ENCODE measurements around the gene C4A.
A peak's percentile ranks its signal among the peaks of the same experiment; 100 is the strongest.

The C4A gene

GRCh38 chr6:31958412-31958740 is 23.5 kb upstream of the C4A start:
- no peak for DNase-seq (ENCODE audit: low read depth, low spot score)
- H3K4me3 ChIP-seq (ENCODE audit: low read length): peak overlapping the region; percentile 99

GRCh38 chr6:31958741-31959739 is 22.8 kb upstream of the C4A start, which contains the start of the genes NELFE and SKIC2:
Gene NELFE (minus strand): TSS chr6:31958971. CDS start chr6:31958446, 525 bp downstream.
Gene SKIC2 (plus strand): TSS chr6:31959175. CDS start chr6:31959193, 18 bp downstream.
- peak; percentile 96 for DNase-seq (ENCODE audit: low read depth, low spot score)

GRCh38 chr6:31961616-31962015 is 20.2 kb upstream of the C4A start:
- DNase-seq (ENCODE audit: low read depth, low spot score): no peak
- H3K4me3 ChIP-seq (ENCODE audit: low read length): no peak overlapping the region

More at GRCh38 chr6:31958741-31959739, 22.8 kb upstream of the C4A start, which contains the start of the genes NELFE and SKIC2:
- peak within 1 kb of the TSS; percentile 99 for H3K4me3 ChIP-seq (ENCODE audit: low read length)

GRCh38 chr6:31963921-31964320 is 17.9 kb upstream of the C4A start:
- H3K4me3 ChIP-seq (ENCODE audit: low read length): no peak overlapping the region

GRCh38 chr6:31965700-31966099 is 16.2 kb upstream of the C4A start:
- DNase-seq (ENCODE audit: low read depth, low spot score): no peak
- no peak overlapping the region for H3K4me3 ChIP-seq (ENCODE audit: low read length)

More at GRCh38 chr6:31963921-31964320, 17.9 kb upstream of the C4A start:
- no peak for DNase-seq (ENCODE audit: low read depth, low spot score)

- H3K4me3 ChIP-seq (ENCODE audit: low read length): no peak overlapping the region
- no peak for DNase-seq (ENCODE audit: low read depth, low spot score)
Measured at GRCh38 chr6:31966506-31966905, 15.4 kb upstream of the C4A start.

GRCh38 chr6:31966997-31967925 is 14.6 kb upstream of the C4A start:
- H3K4me3 ChIP-seq (ENCODE audit: low read length): no peak overlapping the region
- no peak for DNase-seq (ENCODE audit: low read depth, low spot score)

- no peak for DNase-seq (ENCODE audit: low read depth, low spot score)
- H3K4me3 ChIP-seq (ENCODE audit: low read length): no peak overlapping the region
Measured at GRCh38 chr6:31967926-31968320, 13.9 kb upstream of the C4A start.

GRCh38 chr6:31968326-31968725 is 13.5 kb upstream of the C4A start:
- no peak overlapping the region for H3K4me3 ChIP-seq (ENCODE audit: low read length)
- DNase-seq (ENCODE audit: low read depth, low spot score): no peak

- no peak overlapping the region for H3K4me3 ChIP-seq (ENCODE audit: low read length)
- no peak for DNase-seq (ENCODE audit: low read depth, low spot score)
Measured at GRCh38 chr6:31968791-31969711, 12.8 kb upstream of the C4A start.

GRCh38 chr6:31969712-31970603 is 11.9 kb upstream of the C4A start:
- H3K4me3 ChIP-seq (ENCODE audit: low read length): no peak overlapping the region
- DNase-seq (ENCODE audit: low read depth, low spot score): no peak

GRCh38 chr6:31970604-31971271 is 11.1 kb upstream of the C4A start:
- no peak for DNase-seq (ENCODE audit: low read depth, low spot score)
- H3K4me3 ChIP-seq (ENCODE audit: low read length): peak overlapping the region; percentile 89

- DNase-seq (ENCODE audit: low read depth, low spot score): no peak
- H3K4me3 ChIP-seq (ENCODE audit: low read length): peak overlapping the region; percentile 89
Measured at GRCh38 chr6:31971279-31971992, 10.4 kb upstream of the C4A start.

- H3K4me3 ChIP-seq (ENCODE audit: low read length): peak within 1 kb of the TSS; percentile 89
- DNase-seq (ENCODE audit: low read depth, low spot score): peak; percentile 98
Measured at GRCh38 chr6:31971993-31972708, 9.7 kb upstream of the C4A start, which contains the start of gene DXO. Gene DXO (minus strand): TSS chr6:31972138. CDS start chr6:31971675, 463 bp downstream.

- peak overlapping the region; percentile 89 for H3K4me3 ChIP-seq (ENCODE audit: low read length)
- DNase-seq (ENCODE audit: low read depth, low spot score): no peak
Measured at GRCh38 chr6:31972709-31973350, 9.0 kb upstream of the C4A start.
